HG02970 (cell line): ENCODE data around the gene LRBA.

Source experiments
- ATAC-seq: cut with Tn5 transposase; IDR thresholded peaks from one replicate; pipeline ENCODE4 v1.9.1; 2021; ENCODE audit warnings: mild to moderate bottlenecking, moderate library complexity, moderate number of reproducible peaks; ENCODE audit not compliant: unreplicated experiment, low FRiP score

LRBA gene

DNA sequence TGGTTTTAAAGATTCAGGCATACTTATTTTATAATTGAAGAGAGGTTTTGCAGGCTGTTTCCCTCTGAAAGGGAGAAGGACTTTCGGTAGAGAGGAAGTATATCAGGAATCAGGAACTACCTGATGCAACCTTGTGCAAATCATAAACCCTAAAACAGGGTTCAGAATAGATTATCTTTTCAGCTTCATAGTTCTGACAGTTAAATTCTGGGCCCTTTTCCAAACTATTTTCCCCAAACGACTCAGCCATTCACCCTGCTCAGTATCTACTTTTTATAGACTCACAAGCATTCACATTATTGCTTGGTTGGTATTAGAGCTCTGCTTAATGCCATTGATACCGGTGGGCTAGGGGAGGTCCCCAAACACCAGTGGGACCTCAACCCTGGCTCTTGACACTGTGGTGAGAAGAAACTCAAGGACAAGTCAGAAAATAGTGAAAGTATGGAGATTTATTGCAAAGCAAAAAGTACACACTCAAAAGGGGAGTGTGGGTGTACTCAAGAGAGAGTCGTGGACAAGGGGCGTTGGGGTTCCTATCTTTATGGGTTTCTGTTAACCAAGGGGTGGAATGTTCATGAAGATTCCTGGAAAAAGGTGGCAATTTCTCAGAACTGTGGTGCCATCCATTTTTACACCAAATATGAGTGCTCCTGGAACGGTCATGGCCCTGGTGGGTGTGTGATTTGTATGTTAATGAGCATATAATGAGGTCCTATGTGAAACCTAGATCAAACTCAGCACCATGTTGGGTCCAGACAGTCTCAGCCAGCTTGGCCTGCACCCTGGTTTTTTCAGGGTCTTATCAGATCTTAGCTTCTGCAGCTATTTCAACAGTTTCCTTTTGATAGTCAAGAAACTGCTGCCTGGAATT is 698.5 kb downstream of the LRBA start:
- no peak for ATAC-seq

DNA sequence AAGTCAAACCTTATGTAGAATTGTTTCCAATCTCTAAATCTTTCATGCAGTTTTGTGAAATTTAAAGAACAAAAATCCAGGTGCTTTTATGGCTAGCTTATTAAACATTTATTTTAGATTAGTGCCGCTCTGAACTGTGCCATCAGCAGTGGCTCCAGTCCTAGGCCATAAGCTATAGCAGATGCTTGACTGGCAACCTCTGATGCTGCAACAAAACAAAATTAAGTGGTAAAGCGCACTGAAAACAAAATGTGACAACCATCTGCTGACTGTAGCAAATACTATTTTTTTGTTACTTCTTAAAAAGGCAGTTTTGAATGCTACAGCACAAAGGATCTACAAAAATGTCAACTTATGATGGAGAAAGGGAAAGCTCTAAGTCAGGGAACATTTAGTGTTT is 699.4 kb downstream of the LRBA start:
- ATAC-seq: no peak

DNA sequence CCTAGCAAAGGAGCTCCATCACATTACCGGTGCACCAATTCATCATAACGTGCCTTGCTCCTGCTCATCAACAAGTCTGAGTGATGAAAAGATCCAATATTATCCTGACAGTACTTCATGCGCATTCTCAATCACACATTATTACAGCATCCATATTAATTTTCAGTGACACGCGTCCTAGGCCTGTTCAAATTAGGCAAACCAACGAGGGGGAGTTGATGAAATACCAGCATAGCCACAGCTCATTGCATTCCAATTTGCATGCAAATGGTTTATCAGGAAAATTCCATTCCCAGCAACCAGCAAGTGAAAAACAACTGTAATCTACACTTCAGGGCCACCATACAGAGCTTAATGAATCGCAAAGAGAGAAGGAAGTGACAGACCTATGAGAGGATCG is 699.9 kb downstream of the LRBA start:
- ATAC-seq: no peak

DNA sequence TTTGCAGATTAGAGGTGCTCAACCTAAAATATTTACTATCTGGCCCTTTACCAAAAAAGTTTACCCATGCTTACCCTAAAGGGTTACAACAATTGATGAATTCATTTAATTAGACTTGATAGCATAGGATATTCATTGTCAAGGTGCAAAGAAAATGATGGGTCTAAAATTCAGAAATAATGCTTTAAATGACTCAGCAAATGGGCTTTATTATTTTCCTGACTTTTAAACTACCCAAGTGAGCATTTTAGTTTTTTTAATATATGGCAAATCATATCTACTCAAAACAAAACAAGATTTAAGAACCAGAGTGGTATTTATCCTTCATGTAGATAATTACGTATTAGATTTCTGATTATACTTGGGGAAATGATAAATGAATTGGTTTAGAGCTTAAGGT is 701.1 kb downstream of the LRBA start:
- no peak for ATAC-seq

DNA sequence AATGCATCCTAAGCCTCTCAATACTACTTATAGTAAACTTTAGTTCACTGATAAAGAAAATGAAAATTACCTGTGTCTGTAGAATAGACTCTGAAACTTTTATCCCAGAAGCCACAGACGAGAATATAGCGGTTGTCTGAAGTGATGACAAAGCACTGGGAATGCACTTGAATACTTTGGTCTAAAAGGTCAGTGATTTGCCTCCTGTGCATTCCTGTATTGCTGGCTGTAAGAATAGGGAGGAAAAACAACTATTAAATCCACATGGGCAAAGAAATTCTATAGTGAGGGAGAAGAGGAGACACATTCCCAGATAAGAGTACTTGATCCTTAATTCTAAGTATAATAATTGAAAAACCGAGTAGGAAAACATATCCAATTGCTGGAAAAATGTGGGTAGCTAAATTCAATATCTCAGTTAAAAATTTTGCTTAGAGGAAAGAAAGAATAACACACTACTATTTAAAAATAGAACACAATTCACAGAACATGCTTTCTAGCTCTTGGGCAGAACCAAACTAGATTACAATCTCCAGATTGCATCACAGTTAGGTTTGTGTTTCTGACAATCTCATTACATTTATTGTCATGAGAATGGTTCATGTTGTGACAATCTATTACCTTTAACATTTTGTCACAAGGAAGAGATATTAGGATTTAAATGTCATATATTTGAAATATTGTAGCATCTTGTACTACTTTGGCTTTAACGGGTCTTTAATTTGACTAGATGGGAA is 704.8 kb downstream of the LRBA start:
- no peak for ATAC-seq

DNA sequence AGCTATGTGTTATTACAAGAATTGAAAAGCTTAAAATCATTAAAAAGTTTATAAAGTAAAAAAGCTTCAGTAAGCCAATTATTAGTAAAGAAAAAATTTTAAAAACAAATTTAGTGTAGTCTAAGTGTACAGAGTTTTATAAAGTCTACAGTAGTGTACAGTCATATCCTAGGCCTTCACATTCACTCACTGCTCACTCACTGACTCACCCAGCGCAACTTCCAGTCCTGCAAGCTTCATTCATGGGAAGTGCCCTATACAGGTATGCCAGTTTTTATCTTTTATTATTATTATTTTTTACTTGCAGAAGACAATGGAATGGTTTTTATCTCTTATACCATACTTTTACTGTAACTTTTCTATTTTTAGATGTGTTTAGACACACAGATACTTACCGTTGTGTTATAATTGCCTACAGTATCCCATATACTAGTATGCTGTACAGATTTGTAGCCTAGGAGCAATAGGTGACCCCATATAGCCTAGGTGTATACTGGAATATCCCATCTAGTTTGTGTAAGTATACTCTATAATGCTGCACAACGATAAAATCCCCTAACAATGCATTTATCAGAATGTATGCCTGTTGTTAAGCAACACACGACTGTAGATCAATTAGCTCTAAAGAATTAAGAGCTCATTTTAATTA is 706.1 kb downstream of the LRBA start:
- no peak for ATAC-seq

DNA sequence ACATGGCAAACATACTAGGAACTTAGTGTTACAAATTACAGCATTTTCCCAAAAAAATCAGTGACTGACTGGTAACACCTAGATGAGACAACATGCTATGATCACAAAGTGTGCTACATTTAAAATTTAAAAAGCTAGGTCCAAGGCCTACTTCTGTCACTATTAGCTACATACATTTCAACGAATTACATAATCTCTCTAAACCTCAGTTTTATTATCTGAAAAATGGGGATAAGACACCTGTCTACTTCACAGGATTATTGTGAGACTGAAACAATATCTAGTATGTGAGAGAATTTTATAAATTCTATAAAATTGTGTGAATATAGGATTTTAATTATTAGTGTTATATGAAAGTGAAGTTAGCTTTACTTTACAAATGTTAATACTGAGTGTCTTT is 708.4 kb downstream of the LRBA start:
- no peak for ATAC-seq

DNA sequence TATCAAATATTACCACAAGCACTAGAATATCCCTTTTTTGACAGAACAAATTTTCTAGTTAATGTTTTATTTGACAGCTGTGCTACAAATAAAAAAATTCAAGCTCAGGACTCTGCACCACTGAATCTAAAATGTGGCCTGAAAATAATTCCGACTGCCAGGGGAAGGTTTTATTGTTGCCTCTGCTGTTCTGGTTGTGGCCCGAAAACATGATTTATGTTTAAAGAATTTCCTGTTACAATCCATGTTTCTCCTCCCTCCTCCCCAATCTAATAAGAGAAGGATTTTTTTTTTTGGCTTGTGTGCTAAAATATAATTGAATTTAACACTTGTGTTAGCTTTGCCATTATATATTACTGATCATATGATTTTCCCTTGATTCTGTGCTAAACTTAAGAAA is 709.1 kb downstream of the LRBA start:
- ATAC-seq: no peak

DNA sequence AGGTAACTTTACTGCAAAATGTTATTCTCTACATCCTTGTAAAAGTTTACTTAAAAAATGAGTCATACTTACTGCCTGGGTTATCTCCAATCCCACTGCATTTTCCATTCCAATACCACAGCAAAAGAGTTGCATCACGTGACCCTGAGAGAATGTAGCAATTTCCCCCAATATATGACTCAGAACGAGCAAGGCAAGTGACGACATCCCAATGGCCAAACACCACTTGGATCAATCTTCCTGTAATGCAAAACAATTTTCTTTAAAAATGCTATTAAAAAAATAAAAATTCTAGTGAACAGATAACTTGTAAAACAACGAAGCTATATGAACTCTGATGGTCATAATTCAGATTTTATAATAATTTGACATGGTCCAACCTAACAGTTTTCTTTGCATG is 712.5 kb downstream of the LRBA start:
- no peak for ATAC-seq

DNA sequence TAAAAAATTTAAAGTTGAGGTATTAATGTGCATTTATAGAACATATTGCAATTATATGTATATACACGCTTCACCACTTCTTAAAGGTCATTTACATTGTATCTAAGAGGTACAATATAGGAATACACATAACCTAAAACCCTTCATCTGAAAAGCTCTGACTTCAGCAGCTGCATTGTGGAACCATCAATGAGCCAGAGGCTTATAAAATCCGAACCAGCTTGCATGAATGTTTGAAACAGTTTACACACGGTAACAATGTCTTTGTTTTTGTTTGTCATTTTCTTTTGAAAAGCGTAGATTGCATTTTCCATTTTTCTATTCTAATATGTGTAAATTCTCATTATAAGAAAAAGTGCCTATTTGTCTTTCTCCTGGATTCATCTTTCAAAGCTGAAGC is 715.3 kb downstream of the LRBA start:
- no peak for ATAC-seq

DNA sequence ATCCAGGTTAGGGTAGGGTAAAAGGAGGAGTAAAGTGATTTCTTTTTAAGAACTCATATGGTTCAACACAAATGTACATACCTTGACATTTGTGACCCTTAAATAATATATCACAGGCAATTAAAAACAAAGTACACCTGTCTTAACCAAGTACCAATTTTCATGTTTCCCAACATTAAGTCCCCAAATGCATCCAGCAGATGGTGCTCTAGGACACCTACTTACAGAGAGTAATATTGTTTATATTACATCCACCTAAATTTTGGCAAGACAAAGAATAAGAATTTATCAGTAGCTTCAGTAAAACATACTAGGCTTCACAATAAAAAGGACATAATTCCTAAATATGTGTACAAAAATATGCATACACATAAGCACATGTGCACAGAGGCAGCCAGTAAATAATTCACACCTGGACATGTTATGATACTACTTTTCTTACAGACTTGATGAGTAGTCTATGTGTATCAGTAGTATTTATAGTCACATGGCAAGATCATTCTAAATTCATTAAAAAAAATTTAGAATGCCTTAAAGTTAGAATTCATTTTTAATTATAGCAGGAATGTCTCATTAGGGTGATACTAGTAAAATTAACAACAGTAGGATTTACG is 717.1 kb downstream of the LRBA start:
- no peak for ATAC-seq

DNA sequence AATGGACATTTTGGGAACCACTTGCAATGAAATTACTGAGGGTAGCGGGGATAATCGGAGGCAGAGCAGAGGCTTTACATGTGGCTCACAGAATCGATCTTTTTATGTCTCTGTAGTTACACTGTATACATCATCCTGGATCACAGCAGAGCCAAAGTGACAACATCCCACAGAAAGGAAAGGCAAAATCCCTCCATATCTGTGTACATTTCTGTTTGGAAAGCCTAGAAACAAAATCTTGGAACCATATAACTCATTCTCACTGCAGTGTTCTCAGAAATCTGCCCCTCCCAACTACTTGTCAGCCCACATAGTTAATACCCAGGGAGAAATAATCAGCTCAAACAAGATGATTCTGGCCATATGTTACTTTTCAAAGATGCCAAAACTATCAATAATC is 725.2 kb downstream of the LRBA start:
- ATAC-seq: no peak

DNA sequence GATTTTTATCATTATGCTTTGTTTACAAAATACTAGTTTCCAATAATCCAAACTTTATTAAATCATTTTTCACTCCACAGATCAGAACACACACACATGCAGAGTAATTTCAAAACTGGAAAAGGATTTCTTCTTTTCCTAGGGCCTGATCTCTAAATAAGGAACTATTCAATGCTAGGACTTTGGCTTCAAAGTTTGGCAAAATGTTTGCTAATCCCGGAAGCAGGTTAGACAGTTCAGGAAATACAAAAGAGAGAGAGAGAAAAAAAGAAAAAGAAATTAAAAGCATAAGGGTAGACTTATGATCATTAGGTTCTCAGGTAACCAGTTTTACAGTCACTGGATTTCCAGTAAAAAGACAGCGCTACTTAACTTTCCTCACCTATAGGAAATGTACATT is 725.9 kb downstream of the LRBA start:
- no peak for ATAC-seq

DNA sequence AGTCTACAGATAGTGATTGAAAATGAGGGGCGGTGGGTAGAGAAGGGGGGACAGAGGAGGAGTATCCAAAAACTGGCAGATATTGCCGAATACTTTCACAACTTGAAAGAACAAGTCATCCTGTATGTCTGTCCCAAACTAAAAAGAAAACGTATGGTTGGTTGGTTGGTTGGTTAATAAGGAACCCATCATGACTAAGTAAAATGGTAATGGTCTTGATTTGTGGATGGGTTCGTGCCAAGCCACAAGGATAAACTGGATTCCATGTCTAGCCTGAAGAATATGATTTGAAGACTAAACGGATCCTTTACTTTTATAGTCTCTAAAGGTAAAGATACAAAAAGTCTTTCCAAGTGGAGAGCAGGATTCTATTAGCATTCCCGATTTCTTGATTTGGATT is 728.4 kb downstream of the LRBA start:
- no peak for ATAC-seq

DNA sequence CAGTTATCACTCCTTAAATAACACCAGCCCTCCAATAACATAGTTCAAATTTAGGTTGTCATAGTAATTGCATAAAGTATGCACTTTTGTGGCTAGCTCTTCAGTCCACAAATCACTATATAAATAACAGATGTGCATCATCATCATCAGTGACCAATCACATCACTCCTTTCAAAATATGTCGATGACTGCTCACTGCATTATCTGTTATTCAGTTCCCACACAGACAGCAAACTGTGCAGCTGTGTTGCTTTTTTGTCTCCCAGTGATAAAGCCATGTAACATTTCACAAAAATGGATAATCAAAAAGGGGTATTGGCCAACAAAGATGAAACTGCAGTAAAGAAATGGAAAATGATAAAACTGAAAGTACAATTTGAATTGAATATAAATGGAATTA is 731.4 kb downstream of the LRBA start:
- no peak for ATAC-seq

DNA sequence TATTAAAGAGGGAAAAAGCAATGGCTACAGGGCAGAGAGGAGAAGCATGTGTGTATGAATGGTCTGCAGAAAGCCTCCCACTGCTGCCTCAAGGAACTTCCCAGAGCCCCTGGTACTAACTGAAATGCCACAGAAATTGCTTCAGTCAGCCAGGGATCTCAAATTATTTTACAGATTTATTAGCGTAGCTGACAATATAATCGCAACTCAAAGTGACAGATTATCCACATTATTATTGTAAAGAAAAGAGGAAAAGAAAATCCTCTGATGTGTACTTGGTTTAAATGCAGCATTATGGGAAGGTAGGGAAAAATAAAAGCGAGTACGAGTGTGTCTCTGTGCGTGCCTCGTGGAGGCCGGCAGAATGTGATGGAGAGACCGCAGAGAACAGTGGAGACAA is 734.1 kb downstream of the LRBA start:
- no peak for ATAC-seq

DNA sequence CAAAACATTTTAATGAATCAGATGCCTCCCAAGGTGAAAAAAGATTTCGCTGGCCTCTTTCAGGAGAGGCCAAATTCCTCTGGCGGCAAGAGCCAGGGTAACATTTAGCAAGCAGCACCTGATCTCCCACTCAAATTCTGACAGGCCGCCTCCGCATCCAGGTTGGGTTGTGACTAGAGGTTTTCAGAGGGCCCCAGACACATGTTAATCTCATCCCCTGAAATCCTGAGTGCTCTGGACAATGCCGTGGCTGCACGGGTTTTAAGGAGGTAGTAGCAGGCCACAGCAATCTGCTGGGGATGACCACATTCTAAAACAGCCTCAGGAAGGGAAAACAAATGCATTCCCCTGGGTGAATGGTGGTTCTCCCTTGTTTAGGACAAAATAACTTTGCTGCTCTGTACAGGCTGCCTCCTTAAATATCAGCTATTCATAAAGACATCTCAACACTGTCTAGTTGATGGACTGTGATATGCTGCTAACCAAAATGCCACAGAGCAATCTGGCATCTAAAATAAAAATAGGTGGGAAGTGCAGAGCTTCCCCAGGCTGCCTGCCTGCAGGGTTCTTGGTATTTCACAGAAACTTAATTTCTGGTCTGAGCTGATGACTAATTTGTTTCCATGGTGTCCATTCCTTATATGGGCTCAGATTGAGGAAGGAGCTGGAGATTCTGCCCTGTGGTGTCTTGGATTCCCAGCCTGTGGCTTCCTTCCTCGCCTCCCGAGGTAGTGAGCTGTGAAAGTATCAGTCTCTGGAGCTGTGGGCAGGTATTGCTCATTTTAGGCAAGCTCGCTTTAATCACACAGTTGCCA is 734.8 kb downstream of the LRBA start:
- no peak for ATAC-seq

DNA sequence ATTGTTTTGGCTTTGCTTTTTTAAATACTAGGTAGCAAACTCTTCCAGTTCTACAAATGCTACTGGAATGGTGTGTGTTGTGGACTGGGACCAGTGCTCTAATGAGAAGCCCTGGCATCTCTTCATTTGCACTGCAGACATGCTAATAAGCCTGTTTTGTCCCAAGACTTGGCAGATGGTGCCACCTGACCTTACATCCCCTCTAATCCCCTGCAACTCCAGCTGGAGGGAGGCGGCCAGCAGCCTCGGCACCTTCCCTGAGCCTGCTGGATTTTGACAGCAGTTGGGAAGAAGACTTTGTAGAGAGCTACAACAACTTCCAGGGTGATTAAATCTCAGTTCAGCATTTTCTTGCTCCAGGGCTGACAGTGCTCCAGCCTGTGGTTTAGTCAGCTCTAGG is 736.9 kb downstream of the LRBA start:
- ATAC-seq: no peak

DNA sequence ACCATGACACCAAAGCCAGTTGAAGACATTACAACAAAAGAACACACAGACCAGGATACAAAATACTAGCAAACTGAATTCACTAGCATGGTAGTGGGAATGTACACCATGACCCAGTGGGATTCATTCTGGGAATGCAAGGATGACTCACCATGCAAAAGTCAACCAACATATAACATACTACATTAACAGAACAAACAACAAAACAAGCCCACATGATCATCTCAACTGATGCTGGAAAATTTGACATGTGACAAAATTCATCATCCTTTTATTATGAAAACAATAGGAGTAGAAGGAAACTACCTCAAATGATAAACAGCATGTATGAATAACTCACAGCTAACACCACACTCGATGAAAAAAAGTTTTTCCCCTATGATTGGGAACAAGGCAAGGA is 746.6 kb downstream of the LRBA start:
- ATAC-seq: no peak

DNA sequence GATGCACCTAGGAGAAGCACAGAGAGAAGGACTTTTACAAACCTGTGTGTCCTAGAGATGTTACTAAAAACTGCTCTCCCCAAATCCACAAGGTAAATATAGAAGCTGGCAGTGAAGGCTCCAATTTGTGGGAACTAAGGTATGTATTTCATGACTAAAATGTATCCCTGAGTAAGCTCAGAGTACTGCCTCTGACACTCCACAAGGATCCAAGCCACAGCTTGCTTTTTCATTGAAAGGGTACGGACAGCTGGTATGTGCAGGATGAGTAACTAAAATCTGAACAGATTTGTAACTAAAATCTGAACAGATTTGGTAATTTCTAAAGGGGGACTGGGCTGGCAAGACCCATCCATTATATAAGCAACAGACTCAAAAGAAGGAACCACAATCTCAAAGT is 749.3 kb downstream of the LRBA start:
- ATAC-seq: no peak
